HG02571 (cell line): ENCODE data around the gene CARD19.

Experiments used
- ATAC-seq: cut with Tn5 transposase; IDR thresholded peaks from one replicate; pipeline ENCODE4 v1.9.1; 2021; ENCODE audit warnings: mild to moderate bottlenecking, moderate library complexity; ENCODE audit not compliant: unreplicated experiment

CARD19 gene

DNA sequence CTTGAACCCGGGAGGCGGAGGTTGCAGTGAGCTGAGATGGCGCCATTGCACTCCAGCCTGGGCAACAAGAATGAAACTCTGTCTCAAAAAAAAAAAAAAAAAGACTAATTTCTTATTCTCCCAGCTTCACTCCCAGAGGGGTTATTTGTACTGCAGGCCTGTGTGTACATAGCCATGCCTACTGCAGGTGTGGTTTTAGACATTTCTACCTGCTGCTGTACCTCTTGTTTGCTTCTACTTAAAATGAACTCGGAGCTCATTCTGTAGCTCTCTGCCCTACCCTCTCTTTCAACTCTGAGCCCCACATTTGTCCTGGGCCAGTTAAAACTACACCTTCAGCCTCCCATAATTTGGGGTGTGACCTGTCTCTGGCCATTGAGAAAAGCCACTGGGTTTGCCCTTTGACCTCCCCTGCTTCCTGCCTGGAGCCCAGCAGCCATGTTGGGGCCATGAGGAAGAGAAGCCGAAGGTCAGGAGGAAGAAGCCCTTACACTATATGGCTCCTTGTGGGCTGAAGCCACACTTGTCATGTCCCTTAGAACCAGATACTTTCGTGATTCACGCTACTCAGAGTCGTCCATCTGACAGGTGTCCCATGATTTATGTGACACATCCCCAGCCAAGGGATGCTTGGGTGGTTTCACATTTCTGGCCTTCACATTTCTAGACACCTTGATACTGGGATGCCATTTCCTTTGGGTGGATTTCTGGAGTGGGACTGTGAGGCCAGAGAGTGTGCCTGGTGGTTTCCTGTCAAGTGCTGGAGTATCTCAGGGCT, 9.4 kb upstream of the CARD19 start:
- ATAC-seq, result no peak

DNA sequence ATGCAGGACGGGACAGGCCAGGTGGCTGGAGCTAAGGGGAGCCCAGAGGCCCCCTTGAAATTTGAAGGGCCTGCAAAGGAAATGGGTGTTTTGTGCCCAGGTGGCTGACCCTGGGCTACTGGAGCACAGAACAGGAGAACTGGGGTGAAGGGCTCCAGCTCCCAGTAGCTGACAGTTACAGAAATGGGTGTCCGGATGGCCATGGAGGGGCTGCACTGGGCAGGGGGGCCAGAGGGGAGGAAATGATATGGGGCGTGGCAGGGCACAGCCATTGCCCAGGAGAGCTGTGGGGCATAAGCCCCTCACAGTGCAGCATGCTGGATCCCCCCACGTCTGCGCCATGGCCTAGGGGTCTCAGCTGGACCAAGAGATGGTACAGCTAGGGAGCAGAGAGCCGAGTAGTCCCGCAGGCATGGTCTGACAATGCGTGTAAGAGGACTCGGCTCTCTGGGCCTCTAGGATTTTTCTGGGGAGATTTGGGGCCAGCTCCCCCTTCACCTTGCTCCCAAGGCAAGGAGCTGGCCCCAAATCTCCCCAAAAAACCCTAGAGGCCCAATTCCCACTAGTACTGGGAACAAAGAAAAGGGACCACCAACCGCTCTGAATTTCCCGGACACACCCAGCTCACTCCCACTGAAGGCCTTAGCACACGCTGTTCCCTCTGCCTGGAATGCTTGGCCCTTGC, 7.9 kb upstream of the CARD19 start:
- ATAC-seq, result no peak

DNA sequence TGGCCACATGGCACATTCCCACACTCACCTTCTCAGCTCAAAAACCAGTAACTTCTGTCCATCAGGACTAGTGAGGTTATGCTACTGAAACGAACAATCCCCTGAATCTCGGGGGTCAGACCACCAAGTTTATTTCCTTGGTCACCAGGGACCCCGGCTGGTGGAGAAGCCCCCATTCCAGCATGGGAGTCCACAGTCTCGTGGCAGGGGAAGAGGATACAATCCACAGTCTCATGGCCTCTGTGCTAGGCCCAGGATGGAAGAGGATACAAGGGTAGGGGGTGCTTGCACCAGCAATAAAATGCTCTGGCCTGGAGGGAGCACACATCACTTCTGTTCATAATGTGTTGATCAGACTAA, 7.4 kb upstream of the CARD19 start:
- no peak for ATAC-seq

- no peak for ATAC-seq
Observed at GRCh38 chr9:93089024-93089423, 7.0 kb upstream of the CARD19 start.

- no peak for ATAC-seq
Observed at GRCh38 chr9:93089481-93089991, 6.5 kb upstream of the CARD19 start.

GRCh38 chr9:93090091-93090655, 5.8 kb upstream of the CARD19 start:
- ATAC-seq, result no peak

DNA sequence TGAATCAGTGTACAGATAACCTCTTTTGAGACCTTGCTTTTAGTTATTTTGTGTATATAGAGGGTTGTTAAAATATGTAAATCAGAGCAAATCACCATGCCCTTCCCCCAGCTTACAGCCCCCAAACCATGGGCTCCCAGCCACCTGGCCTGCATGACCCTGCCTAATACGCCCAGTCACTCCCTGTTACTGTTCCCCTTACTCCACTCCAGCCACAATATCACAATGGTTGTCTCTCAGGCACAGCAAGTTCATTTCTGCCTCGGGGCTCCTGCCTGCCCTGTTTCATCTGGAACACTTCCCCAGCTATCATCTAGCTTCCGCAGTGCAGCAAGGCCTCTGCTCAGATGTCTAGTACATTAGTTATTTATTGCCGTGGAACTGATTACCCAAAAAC, 5.0 kb upstream of the CARD19 start:
- ATAC-seq, result no peak

DNA sequence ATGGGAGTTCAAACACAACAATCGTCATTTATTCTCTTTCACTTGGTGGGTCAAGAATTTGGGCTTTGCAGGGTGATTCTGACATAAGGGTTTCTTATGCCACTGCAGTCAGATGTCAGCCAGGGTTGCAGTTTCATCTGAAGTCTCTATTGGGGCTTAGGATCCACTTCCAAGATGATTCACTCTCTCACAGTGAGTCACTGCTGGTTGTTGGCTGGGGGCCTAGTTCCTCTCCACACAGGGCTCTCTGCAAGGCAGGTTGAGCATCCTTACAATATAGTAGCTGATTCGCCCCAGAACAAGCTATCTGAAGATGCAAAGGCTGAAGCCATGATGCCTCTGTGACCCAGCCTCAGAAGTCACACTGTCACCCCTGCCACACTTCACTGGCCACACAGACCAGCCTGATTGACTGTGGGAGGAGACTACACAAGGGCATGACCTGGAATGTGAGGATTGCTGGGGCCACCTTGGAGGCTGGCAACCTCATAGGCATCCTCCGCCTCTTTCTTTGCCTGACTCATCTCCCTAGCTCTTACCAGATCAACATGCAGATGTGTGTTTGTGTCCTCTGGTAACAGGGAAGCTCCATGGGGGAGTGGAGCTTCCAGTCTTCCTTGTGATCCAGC, 4.5 kb upstream of the CARD19 start:
- ATAC-seq, result no peak

DNA sequence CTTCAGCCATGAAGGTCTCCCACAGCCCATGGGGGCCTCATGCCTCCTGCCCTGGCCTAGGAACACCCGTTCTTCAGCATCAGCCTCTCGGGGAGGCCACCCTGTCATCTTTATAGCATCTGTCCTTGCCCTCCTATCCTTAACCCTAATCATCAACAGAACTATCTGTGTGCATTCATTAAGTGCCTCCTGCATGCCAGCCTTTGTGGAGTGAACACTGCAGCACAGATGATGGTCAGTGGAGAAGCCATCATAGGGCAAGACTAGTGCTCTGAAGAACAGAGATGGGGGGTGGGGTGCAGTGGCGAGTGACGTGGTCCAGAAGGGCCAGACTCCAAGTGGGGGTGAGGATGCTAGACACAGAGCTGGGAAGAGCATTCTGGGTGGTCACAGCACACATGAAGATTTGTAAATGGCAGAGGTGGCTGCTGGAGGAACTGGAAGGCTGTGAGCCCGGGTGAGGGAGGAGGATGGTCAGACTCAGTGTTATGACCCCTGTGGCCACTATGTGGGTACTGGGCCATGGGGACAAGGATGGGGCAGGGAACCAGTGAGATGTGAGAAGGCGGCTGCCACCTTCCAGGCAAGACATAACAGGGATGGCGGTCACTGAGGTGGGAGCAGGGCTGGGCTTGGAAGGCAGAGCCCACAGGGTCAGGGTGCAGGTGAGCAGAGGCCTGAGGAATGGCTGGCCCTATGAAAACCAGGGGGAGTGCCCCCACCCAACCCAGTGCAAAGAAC, 3.6 kb upstream of the CARD19 start:
- no peak for ATAC-seq

GRCh38 chr9:93093127-93093876, 2.7 kb upstream of the CARD19 start:
- ATAC-seq, result no peak

GRCh38 chr9:93093877-93094657, 1.9 kb upstream of the CARD19 start:
- ATAC-seq, result no peak

- ATAC-seq, result no peak
Observed at GRCh38 chr9:93094658-93095204, 1.3 kb upstream of the CARD19 start.

DNA sequence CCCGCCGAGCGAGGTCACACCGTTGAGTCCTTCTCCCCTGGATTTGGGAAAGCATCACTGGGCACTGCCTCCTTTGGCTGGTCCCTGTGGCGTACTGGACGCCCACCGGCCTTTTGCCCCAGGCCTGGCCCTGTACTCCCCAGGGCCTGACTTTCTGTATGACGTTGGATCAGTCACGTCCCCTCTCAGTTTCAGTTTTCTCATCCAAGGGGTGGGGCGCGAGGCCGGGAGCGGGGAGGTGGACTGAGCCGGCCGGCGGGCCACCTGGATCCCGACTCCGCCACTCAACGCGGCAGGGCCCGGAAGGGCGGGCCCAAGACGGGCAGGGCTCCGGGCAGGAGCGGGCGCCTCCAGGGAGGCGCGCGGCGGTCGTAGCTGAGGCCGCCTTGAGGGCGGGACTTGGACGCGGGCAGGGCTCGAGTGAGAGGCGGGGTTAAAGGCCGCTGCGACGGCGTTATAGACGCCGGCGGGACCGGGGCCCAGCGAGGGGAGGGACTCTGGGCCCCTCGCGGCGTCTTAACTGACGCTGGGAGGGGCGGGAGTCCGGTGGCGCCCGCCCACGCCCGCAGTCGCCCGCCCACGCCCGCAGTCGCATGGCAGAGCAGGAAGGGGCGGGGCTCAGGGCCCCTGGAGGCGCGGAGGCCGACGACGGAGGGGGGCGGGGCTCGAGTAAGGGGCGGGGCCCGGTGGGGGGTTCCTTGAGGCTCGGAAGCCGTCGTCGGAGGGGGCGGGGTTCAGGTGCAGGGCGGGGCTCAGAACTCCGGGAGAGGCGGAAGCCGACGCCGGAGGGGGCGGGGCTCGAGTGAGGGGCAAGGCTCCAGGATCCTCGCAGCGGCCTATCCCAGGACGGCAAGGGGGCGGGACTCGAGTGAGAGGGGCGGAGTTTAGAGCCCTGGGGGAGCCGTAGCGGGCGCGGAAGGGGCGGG, 549 bp upstream of the CARD19 start:
- peak; percentile 55 for ATAC-seq

DNA sequence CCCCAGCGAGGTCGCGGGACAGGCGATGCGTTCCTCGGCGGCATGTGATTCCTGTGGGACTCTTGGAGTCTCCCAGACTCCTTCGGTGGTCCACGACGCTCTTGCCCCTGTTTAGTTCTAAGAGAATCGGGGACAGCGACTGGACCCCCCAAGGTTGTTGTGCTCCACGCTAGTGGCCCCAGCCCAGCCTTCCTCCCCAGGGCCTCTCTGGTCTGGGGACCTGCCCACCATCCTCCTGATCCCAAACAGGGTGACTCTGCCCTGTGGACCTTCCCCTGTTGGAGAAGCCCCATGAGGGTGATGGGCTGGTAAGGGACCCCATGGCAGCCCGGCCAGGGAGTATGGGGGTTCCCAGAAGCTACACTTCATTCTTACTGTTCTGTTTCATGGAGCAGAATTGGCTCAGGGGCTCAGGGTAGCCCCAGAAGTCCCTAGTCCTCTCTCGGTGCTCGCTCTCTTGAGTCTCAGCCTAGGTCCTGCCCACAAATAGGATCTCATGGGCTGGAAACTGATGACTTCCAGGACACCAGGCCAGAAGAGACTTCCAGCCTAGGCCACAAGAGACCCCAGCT, 880 bp downstream of the CARD19 start:
- no peak for ATAC-seq

DNA sequence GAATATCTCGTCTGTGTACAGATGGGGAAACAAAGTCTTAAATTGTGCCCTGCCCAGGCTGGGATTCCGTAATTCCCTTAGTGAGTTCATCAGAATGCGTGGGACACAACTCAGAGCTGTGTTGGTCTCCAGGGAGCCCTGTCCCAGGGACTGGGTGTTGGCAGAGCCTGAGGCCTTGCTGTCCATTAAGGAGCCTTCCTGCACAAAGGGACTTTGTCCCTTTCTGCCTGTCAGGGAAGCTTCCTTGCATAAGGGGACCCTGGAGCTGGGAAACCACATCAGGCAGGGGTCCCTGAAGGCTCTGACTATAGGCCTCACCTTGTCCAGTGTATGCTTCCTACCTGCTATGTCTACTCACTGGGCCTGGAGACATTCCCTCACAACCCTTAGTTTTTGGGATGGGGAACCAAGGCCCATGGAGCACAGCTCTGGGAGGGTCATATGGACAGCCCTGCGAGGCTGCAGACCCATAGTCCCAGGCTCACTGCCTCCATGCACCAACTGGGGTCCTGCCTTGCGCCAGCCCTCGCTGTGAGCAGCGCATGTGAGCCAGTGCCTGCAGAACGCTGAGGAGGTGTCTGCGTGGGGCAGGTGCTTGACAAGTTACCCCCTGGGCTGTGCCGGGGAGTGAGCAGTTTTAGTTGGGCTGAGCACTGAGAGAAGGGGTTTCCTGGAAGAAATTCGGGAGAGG, 1.6 kb downstream of the CARD19 start:
- ATAC-seq, result no peak

- no peak for ATAC-seq
Observed at GRCh38 chr9:93098236-93098946, 2.4 kb downstream of the CARD19 start.
